Anterior cingulate cortex (tissue), 58 donors: ENCODE data around the gene ETNPPL.

Experiments used
- DNase-seq, 58 donors: peaks; one replicate each; lab custom pipeline; 2025; lab: John Stamatoyannopoulos, UW

The ETNPPL gene

DNA sequence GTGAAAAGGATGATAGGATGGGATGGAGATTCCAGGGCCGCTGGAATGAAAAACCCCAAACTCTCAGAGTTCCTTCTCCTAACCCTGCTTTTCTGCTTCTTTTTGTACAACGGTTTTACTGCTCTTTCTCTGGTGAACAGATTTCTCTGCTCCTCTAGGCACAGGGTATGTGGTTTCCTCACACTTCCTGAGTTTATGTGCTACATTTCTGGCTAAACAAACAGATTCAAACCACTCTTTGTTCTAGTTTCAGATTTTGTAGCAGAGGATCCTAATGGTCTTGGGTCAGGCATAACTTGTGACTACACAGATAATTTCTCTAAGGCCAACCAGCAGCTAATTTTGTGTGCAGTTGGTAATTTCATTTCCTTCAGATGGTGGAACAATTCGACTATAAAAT lies 59.9 kb downstream of the ETNPPL start:
- DNase-seq, result no peak

- no peak for DNase-seq
Observed at GRCh38 chr4:108700081-108700757, 62.6 kb downstream of the ETNPPL start.

DNA sequence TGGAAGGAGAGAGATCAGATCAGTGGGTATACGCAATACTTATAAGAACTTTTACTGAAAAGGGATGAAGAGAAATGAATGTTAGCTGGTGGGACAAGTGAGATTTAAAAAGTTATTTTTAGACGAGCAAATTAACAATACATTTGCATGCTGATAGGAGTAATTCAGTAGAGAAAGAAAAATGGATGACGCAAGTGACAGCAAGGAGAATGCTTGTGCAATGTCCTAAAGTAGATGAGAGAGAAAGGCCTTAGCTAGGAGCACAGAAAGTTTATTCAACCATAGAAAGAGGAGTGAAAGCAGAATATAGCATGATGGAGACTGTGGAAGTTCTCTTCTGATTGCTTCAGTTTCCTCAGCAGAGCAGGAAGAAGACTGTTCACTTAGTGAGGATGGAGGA lies 66.7 kb downstream of the ETNPPL start:
- no peak for DNase-seq

GRCh38 chr4:108695062-108695461 lies 67.8 kb downstream of the ETNPPL start:
- DNase-seq, result no peak

- no peak for DNase-seq
Observed at GRCh38 chr4:108694423-108694822, 68.4 kb downstream of the ETNPPL start.

DNA sequence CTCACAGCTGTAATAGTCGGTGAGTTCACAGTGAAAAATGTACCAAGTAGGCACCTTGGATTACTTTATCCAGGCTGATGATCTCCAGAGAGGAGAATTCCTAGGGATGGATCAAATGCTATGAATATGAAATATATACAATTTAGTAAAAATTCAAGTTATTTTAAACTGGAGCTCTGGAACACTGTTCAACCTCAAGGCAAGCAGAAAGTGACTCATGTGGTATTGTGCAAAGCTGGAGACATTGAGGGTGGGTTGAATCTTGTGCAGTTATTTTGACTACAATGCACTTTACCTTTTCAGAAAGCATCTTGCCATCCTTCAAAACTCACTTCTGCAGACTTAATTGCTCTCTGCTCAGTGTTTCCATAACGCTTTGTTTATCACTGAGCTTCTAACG lies 69.0 kb downstream of the ETNPPL start:
- no peak for DNase-seq

- DNase-seq, result no peak
Observed at GRCh38 chr4:108693211-108693610, 69.6 kb downstream of the ETNPPL start.
